Lower leg skin (tissue), 3 donors: ENCODE measurements around the gene SMIM30.

Experiments
- CTCF ChIP-seq, 3 donors: fragments of 450-650 bp; IDR thresholded peaks; one replicate each; pipeline ENCODE4 v1.5.1; 2016; ENCODE audit warnings: antibody characterized with exemption in 3 of 3, mild to moderate bottlenecking in 3 of 3, moderate library complexity in 2 of 3
- POLR2A ChIP-seq, 2 donors: fragments of 450-650 bp; IDR thresholded peaks; one replicate each; pipeline ENCODE4 v1.6.1; 2016 to 2017; ENCODE audit warnings: antibody characterized with exemption in 2 of 2, mild to moderate bottlenecking in 1 of 2, moderate library complexity in 1 of 2

- TF ChIP-seq CTCF (IDR thresholded peaks at IDR 0.05): no peak
- TF ChIP-seq POLR2A (IDR thresholded peaks at IDR 0.05): no peak
These were observed 31.9 kb downstream of the SMIM30 start, which contains the start of gene GPR85 for GRCh38 chr7:113086431-113086888.
